GM18909 (cell line): ENCODE measurements around the gene CSTF1.
"Not testable (repeated sequence)": the region's sequence is repeated elsewhere in the genome, so short reads cannot be mapped to it uniquely, and the experiment has no call there.

ENCODE experiments used
- ATAC-seq: cut with Tn5 transposase; IDR thresholded peaks from one replicate; pipeline ENCODE4 v1.9.1; 2021; ENCODE audit warnings: mild to moderate bottlenecking; ENCODE audit not compliant: unreplicated experiment, poor library complexity

Gene CSTF1

DNA sequence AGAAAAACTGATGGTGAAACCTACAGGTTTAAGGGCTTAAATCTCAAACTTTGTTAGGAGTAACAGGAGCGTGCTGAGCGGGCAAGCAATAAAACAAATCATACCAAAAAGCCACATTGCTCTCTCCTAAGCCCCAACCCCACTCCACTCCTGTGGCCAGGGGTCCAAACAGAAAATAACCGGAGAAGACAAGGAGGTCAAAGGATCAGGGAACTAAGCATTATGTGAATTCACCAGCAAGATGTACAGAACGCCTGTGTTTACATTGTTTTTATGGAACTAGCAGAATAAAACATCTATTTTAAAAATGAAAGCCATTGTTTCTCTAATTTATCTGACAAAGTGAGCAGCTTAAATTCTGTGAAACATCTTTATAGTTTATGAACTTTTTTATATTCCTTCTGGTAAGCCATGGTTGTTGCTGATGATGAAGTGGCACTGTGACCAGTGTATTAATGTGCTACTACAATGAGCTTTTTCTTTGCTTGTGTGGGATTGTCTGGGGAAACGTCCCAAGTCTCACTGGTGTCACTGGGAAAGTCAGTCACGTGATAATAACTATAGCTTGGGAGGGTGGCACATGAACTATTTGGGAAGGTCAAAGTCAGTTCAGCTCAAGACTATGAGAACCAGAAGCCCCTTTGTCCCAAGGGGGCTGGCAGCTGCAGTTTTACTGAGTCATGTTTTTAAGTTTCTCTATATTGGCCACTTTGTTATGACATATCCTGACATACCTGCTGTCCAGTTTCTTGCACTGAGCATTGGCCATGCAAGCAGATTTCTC lies 23.9 kb upstream of the CSTF1 start:
- no peak for ATAC-seq

DNA sequence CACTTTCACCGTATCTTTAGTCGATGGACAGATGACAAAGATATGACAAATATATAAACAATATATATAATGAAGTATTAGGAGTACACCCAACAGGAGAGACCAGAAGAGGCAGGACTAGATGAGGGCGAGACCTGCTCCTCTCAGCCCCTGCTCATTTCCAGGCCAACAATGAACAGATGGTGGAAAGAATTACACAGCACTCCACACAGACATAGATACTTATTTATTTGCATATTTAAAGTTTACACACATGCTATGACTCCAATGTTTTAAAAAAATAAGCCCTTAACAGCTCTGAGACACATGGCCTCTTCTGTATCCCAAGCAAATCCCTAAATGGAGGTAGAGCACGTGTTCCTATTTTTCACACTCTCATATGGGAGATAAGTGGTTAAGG lies 23.3 kb upstream of the CSTF1 start:
- ATAC-seq, result no peak

DNA sequence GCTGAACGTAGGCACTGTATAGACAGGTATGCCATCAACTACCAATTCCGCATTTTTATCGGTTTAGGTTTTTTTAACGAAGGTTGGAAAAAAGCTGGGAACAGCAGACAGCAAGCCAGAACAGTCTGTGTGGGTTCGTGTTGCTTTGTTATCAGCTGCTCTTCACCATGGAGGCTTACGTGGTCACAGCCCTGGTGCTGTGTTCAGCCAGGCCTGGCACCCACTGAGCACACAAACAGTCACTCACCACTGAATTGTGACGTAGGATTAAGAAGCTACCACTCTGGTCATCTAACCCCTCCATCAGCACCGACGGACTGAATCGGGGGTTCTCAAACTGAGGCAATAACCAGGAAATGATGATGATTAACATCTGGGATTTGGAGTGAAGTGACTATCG lies 20.5 kb upstream of the CSTF1 start:
- ATAC-seq, result no peak

DNA sequence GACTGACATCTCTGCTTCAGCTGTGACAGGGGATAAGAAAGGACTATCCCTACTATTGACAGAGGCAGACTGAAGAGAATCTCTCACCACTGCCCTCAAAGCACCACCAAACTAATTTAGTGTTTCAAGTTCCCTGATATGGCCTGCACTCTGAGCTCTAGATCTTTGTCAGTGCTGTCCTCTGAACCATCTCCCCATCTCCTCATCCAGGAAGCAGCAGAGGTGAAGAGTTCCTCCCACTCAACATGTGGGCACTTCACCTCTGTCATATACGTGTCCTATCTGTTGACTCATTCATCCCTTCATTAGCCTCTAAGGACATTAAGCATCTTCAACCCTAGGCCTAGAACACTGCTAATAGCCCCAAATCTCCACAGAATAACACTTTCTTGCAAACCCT lies 19.6 kb upstream of the CSTF1 start:
- no peak for ATAC-seq

GRCh38 chr20:56373942-56374341 lies 18.5 kb upstream of the CSTF1 start:
- peak; percentile 68 for ATAC-seq

DNA sequence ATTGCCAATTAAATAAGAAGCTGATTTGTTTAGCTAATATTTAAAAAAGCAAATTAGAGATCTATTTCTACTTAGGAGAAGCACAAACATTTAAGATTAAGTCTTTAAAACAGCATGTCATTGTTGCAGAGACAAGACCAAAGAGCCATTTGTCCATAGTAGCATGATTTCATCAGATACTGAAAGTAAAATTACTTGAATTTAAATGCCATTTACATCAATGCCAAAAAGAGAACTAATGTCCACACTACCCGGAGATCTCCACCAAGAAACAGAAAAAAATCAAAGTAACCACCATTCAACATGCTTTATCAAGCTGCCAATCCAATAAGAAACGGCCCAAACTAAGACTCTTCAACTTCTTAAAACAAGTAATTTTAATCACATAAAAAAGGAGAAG lies 16.1 kb upstream of the CSTF1 start:
- no peak for ATAC-seq

DNA sequence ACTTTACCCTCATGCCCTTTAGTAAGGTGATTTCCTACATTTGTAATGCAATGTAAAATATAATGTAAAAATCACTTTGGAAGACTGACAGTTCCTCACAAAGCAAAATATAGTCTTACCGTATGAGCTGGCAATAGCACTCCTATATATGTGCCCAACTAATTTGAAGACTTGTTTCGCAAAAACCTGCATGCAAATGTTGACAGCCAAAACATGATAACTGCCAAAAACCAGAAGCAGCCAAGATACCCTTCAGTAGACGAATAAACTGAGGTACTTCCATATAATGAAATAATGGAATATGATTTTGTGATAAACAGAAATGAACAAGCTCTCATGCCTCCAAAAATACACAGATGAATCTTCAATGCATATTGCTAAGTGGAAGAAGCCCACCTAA lies 14.1 kb upstream of the CSTF1 start:
- ATAC-seq, result no peak

GRCh38 chr20:56380375-56380774 lies 12.1 kb upstream of the CSTF1 start:
- no peak for ATAC-seq

DNA sequence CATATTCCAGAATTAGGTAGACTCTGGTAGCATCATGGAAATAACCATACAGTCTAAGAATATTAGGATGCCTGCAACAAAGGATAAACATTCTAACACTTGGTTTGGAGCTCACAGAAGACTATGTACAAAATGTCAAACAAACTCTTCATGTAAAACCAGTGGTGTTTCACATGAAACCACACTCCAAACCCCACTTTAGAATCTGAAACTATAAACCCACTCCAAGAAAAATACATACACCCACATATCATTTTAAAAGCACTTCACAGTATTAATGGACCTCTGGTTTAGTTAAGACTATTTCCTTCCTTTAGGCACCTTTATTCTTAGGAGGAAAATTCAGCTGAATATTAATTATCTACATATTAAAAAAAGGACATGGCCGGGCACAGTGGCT lies 10.9 kb upstream of the CSTF1 start:
- ATAC-seq, result no peak

GRCh38 chr20:56382696-56383095 lies 9.7 kb upstream of the CSTF1 start:
- ATAC-seq, result no peak

- no peak for ATAC-seq
These were observed 9.1 kb upstream of the CSTF1 start for GRCh38 chr20:56383334-56383733.

DNA sequence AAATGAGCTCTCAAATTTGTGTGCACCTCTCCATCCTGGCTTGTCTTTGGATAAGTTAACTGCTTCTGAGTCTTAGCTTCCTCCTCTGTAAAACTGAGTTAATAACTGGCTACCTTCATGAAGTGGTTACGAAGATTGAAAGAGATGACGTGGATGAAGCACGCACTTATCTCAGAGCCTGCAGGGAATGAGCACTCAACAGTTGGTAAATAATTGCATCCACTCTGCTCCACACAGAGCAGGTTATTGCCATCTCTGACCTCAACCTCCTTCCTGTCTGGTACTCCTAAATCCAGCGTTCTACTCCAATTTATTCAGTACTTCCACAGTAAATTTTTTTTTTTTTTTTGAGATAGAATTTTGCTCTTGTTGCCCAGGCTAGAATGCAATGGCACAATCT lies 7.3 kb upstream of the CSTF1 start:
- no peak for ATAC-seq

DNA sequence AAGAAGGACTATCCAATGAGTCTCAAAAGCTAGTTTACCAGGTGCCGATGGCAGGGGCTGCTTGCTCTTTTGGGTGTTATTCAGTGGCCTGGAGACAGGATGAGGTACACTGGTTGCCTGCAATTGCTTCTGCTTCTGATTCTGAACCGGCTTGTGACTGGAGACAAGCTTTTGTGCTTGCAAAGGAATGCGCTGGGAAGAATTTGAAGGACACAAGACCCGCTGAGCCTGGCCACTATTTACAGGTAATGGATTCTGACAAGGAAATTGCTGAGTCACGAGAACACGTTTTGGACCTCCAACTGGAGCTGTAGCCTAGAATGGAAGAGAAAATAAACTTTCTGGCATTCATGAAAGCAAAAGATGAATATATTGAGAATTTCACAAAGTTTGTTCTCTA lies 6.2 kb upstream of the CSTF1 start:
- no peak for ATAC-seq

- ATAC-seq, result no peak
These were observed 3.6 kb upstream of the CSTF1 start for GRCh38 chr20:56388882-56389281.

GRCh38 chr20:56389807-56390206 lies 2.6 kb upstream of the CSTF1 start:
- ATAC-seq, result no peak

- ATAC-seq, result not testable (repeated sequence)
These were observed 2.0 kb upstream of the CSTF1 start for GRCh38 chr20:56390396-56390795.

GRCh38 chr20:56391037-56391436 lies 1.4 kb upstream of the CSTF1 start:
- no peak for ATAC-seq

GRCh38 chr20:56391596-56392131 lies 781 bp upstream of the CSTF1 start:
- peak; percentile 48 for ATAC-seq

- no peak for ATAC-seq
These were observed 537 bp downstream of the CSTF1 start for GRCh38 chr20:56392881-56393482.

DNA sequence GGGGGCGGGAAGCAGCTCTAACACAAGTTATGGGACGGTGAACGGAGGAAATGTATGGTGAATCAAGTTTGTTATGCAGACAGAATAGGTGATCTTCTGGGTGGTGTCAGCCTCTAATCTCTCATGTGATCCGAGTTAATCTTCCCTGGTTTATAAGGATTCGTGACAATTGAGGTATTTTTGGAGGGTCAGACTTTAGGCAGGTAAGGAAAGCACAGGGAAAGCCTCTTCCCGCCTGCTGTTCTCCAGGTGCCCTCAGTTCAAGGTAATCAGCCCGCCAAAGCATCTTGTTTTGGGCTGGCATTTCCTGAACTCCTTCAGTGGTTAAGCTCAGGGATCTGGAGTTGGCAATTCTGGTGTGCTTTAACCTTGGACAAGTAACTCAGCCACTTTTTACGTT lies 1.2 kb downstream of the CSTF1 start:
- ATAC-seq, result no peak

GRCh38 chr20:56395166-56395565 lies 2.7 kb downstream of the CSTF1 start:
- no peak for ATAC-seq
